GM23248 (cell line): ENCODE measurements around the gene CDKAL1.

Source experiments
- EZH2 ChIP-seq: fragments of 200-600 bp; sonication (generic); IDR thresholded peaks from 2 replicates; pipeline ENCODE4 v1.6.1; 2018; ENCODE audit warnings: antibody characterized with exemption, mild to moderate bottlenecking; ENCODE audit not compliant: insufficient read depth, poor library complexity, severe bottlenecking
- EZH2phosphoT487 ChIP-seq: fragments of 200-600 bp; sonication (generic); IDR thresholded peaks from 2 replicates; pipeline ENCODE4 v1.6.1; 2018; ENCODE audit warnings: antibody characterized with exemption, moderate library complexity, mild to moderate bottlenecking, low read depth; ENCODE audit not compliant: insufficient read depth

DNA sequence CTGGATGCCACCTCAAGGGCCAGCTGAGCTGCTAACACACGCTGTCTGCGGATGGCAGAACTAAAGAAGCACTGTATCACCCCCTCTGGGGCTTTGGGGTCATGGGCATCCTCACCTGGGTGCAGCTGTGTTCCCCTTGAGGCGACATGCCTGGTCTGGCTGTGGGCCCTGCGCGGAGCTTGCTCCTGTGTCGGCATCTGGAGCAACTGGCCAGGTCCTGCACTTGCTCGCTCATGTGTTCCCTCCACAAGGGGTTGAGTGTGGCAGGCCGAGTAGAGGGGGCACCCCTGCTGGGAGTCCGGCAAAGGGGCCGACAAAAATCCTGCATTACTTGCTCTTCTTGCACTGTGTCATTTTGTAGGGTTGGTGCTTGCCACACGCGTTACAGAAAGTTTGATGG, 189.0 kb downstream of the CDKAL1 start:
- no peak for TF ChIP-seq EZH2phosphoT487
- TF ChIP-seq EZH2 = no peak
